Measurements from ENCODE around the gene XPR1. TPM values are rescaled to one million over a fixed set of nuclear protein-coding genes. Genes with fewer than 3 reads are reported as not detected.

XPR1 gene
- total RNA-seq, 4 donors from 2014 or later = 15.8 to 26.7 (median 22.8) TPM

- no peaks in the 10 kb centered on the region for H3K9me3 ChIP-seq
- H3K36me3 ChIP-seq = peaks cover 0 to 5% (median 1%) of the 10 kb centered on the region in 4 donors
- no peak for DNase-seq (ENCODE audit: extremely low spot score)
- TF ChIP-seq EP300 (IDR thresholded peaks at IDR 0.05) (no peak), POLR2A (IDR thresholded peaks at IDR 0.05; ENCODE audit: low read depth) (no peak), POLR2AphosphoS5 (IDR thresholded peaks at IDR 0.05) (no peak), CTCF (IDR thresholded peaks at IDR 0.05) (no peak)
- no peaks in the 10 kb centered on the region for H3K4me1 ChIP-seq
- intact Hi-C loops (cut with DNase I) = no loop called here
- H3K4me3 ChIP-seq = no peak overlapping the region
- H3K27ac ChIP-seq (replicated peaks in 1 of 4) = no peak overlapping the region
- WGBS = 71% methylated on average over 3 of the region's 3 CpGs
- H3K27me3 ChIP-seq = no peaks in the 10 kb centered on the region
Observed at GRCh38 chr1:180791806-180792205, 160.0 kb downstream of the XPR1 start.

DNA sequence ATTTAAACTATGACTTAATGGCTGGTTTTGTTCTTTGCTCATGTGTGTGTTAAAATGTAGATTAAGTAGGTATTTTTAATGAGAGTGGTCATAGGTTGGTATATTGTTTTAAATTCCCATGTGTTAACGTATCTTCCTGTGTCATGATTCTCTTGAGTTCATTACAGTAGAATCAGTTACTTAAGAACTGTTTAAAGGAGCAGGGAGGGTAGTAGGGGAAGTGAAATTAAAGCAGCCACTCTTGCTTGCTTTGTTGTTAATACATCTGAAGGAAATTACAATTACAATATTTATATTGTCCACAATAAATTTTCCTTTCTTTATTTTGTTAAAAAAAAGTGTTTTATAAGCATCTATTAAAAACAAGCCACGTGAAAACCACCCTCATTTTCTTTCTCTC lies 161.6 kb downstream of the XPR1 start:
- Histone ChIP-seq H3K4me3 (no peak overlapping the region), H3K27ac (replicated peaks in 1 of 4) (no peak overlapping the region), H3K4me1 (no peaks in the 10 kb centered on the region), H3K27me3 (no peaks in the 10 kb centered on the region), H3K9me3 (no peaks in the 10 kb centered on the region), H3K36me3 (peaks cover 0 to 3% (median 0%) of the 10 kb centered on the region in 4 donors)
- DNase-seq (ENCODE audit: extremely low spot score) = no peak
- intact Hi-C loops (cut with DNase I) = no loop called here
- WGBS = 82% methylated on average over 2 of the region's 2 CpGs
- TF ChIP-seq CTCF (IDR thresholded peaks at IDR 0.05) (no peak), EP300 (IDR thresholded peaks at IDR 0.05) (no peak), POLR2A (IDR thresholded peaks at IDR 0.05; ENCODE audit: low read depth) (no peak), POLR2AphosphoS5 (IDR thresholded peaks at IDR 0.05) (no peak)

DNA sequence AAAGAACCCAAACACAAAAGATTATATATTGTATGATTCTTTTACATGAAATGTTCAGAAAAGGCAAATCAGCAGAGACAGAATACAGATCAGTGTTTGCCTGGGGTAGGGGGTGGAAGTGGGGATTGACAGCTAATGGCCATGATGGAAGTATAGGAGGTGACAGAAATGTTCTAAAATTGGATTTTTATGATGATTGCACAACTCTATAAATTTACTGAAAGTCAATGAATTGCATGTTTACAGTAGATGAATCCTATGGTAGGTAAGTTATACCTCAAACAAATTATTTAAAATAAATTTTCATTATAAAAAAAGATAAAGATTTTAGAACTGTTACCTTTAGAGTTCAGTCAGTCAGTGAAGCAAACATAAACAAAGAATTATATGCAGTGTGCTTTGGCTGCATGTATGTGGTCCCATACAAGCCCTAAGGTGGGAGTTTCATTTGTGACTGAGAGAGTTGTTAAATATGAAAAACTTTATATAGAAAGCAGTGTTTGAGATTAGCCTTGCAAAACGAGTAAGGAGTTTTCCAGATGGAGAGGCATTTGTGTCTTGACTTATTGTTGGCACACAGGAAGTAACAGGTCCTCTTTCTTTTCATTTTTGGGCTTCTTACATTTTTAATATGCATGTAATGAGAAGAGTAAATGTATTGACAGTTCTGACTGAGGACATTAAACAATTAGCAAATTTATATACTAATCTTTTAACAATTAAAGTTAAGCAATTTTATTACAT lies 165.2 kb downstream of the XPR1 start:
- 36% methylated on average over 1 of the region's 1 CpG for WGBS
- intact Hi-C loops (cut with DNase I) = no loop called here
- Histone ChIP-seq H3K27me3 (no peaks in the 10 kb centered on the region), H3K4me3 (no peak overlapping the region), H3K27ac (replicated peaks in 1 of 4) (no peak overlapping the region), H3K36me3 (no peaks in the 10 kb centered on the region), H3K9me3 (no peaks in the 10 kb centered on the region), H3K4me1 (no peaks in the 10 kb centered on the region)
- TF ChIP-seq POLR2AphosphoS5 (IDR thresholded peaks at IDR 0.05) = no peak
- DNase-seq (ENCODE audit: extremely low spot score) = no peak

DNA sequence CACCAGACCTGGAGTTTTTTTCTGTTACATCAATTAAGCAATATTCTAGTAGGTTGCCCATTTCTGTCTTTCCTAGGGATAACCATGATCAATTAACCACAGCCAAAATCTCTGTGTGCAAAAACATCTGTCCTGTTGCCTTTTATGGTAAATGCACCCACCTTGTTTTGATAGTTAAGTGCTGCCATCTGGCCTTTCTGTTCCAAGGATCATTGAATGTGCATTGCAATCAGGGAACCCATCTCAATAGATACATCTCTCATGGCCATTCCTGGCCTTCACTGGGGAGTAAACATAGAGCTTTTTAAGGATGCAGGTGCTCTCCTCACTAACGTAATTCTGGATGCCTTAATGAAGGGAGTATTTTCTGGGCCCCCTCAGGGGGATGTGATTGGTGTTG lies 169.1 kb downstream of the XPR1 start:
- no peak overlapping the region for H3K27ac ChIP-seq (replicated peaks in 1 of 4)
- intact Hi-C loops (cut with DNase I) = no loop called here
- H3K36me3 ChIP-seq = peaks cover 0 to 9% (median under 1%) of the 10 kb centered on the region in 4 donors
- H3K27me3 ChIP-seq = no peaks in the 10 kb centered on the region
- no peaks in the 10 kb centered on the region for H3K4me1 ChIP-seq
- H3K4me3 ChIP-seq = no peak overlapping the region
- WGBS = 62% methylated on average over 1 of the region's 1 CpG
- H3K9me3 ChIP-seq = no peaks in the 10 kb centered on the region
- TF ChIP-seq POLR2AphosphoS5 (IDR thresholded peaks at IDR 0.05) (no peak), CTCF (IDR thresholded peaks at IDR 0.05) (no peak), EP300 (IDR thresholded peaks at IDR 0.05) (no peak), POLR2A (IDR thresholded peaks at IDR 0.05; ENCODE audit: low read depth) (no peak)
- DNase-seq (ENCODE audit: extremely low spot score) = no peak

GRCh38 chr1:180802813-180803212 lies 171.0 kb downstream of the XPR1 start:
- H3K36me3 ChIP-seq = peaks cover 0 to 23% (median 12%) of the 10 kb centered on the region in 4 donors
- no peak overlapping the region for H3K27ac ChIP-seq (replicated peaks in 1 of 4)
- no peak overlapping the region for H3K4me3 ChIP-seq
- TF ChIP-seq EP300 (IDR thresholded peaks at IDR 0.05) = no peak
- TF ChIP-seq CTCF (IDR thresholded peaks at IDR 0.05) = no peak
- no peak for TF ChIP-seq POLR2A (IDR thresholded peaks at IDR 0.05; ENCODE audit: low read depth)
- TF ChIP-seq POLR2AphosphoS5 (IDR thresholded peaks at IDR 0.05) = no peak
- no peaks in the 10 kb centered on the region for H3K9me3 ChIP-seq
- no peaks in the 10 kb centered on the region for H3K27me3 ChIP-seq
- no peaks in the 10 kb centered on the region for H3K4me1 ChIP-seq
- no peak for DNase-seq (ENCODE audit: extremely low spot score)
- intact Hi-C loops (cut with DNase I) = no loop called here
- 100% methylated on average over 2 of the region's 2 CpGs for WGBS

Measured in esophagus muscularis mucosa (tissue), 4 donors.